Tibial nerve (tissue), 4 donors: ENCODE results near the gene EVC2. TPM values are rescaled to one million over a fixed set of nuclear protein-coding genes. Genes with fewer than 3 reads are reported as not detected.

Experiments
- DNase-seq, 2 donors: peaks; one replicate each; pipeline ENCODE4 v3.0.0-alpha.2; 2019; ENCODE audit warnings: low spot score in 2 of 2
- H3K27ac ChIP-seq, 4 donors: fragments of 200-600 bp; sonication (generic) in 3 of 4; one replicate each; pipeline ENCODE4 v1.5.1; 2017 to 2019; ENCODE audit warnings: mild to moderate bottlenecking in 1 of 4
- H3K27me3 ChIP-seq, 2 donors: fragments of 200-600 bp; sonication (generic) in 1 of 2; one replicate each; pipeline versions ENCODE4 v1.5.1 to v1.6.0; 2017 to 2019
- H3K36me3 ChIP-seq, 3 donors: fragments of 200-600 bp; sonication (generic); one replicate each; pipeline ENCODE4 v1.5.1; 2018 to 2019
- H3K4me1 ChIP-seq, 4 donors: fragments of 200-600 bp; sonication (generic) in 3 of 4; one replicate each; pipeline ENCODE4 v1.5.1; 2017 to 2019
- H3K4me3 ChIP-seq, 4 donors: fragments of 200-600 bp; sonication (generic) in 3 of 4; one replicate each; pipeline ENCODE4 v1.5.1; 2017 to 2019; ENCODE audit warnings: mild to moderate bottlenecking in 1 of 4, moderate library complexity in 1 of 4
- H3K9me3 ChIP-seq, 4 donors: fragments of 200-600 bp; sonication (generic) in 3 of 4; one replicate each; pipeline ENCODE4 v1.5.1; 2017 to 2019
- CTCF ChIP-seq, 5 experiments: fragments of 200-600 bp in 3 of 5; fragments of 450-650 bp in 2 of 5; sonication (generic) in 3 of 5; IDR thresholded peaks; one replicate each; pipeline ENCODE4 v1.5.1; 2016 to 2019; ENCODE audit warnings: antibody characterized with exemption in 5 of 5, mild to moderate bottlenecking in 3 of 5, moderate library complexity in 2 of 5
- EP300 ChIP-seq, 2 donors: sonication (generic); formaldehyde crosslinking; IDR thresholded peaks; one replicate each; pipeline ENCODE4 v1.6.1; 2017; ENCODE audit warnings: antibody characterized with exemption in 2 of 2, mild to moderate bottlenecking in 1 of 2
- POLR2A ChIP-seq, 2 donors: fragments of 450-650 bp; IDR thresholded peaks; one replicate each; pipeline ENCODE4 v1.6.1; 2017; ENCODE audit warnings: antibody characterized with exemption in 2 of 2, mild to moderate bottlenecking in 2 of 2, moderate library complexity in 2 of 2
- WGBS, 2 donors: methylation state at CpG; one replicate each; pipeline ENCODE4 v1.1.5; 2018; 5-methylcytosine and 5-hydroxymethylcytosine counted together
- total RNA-seq, 4 donors: library from RNA; depleted of rRNA; stranded (reverse); fragments of >200 nt; gene quantifications; one replicate each; pipeline ENCODE4 v1.1.0, GENCODE V29; 2016

Gene EVC2
- total RNA-seq, 4 donors from 2014 or later, result 26.7 to 37.3 (median 29.0) TPM

- Histone ChIP-seq H3K27me3 (no peaks in the 10 kb centered on the region), H3K4me1 (no peaks in the 10 kb centered on the region), H3K36me3 (peaks cover 0 to 94% (median 2%) of the 10 kb centered on the region in 3 donors), H3K4me3 (no peak overlapping the region), H3K27ac (no peak overlapping the region), H3K9me3 (no peaks in the 10 kb centered on the region)
- DNase-seq, result no peak
- 94 to 97% methylated on average over 11 of the region's 11 CpGs for WGBS, 2 donors
- TF ChIP-seq POLR2A (IDR thresholded peaks at IDR 0.05) (no peak), CTCF (IDR thresholded peaks at IDR 0.05) (no peak), EP300 (IDR thresholded peaks at IDR 0.05) (no peak)
Observed at GRCh38 chr4:5618051-5618960, 90.1 kb downstream of the EVC2 start.

- Histone ChIP-seq H3K36me3 (peaks cover 0 to 81% (median 2%) of the 10 kb centered on the region in 3 donors), H3K4me3 (no peak overlapping the region), H3K4me1 (no peaks in the 10 kb centered on the region), H3K9me3 (no peaks in the 10 kb centered on the region), H3K27me3 (no peaks in the 10 kb centered on the region), H3K27ac (no peak overlapping the region)
- DNase-seq, result no peak
- TF ChIP-seq EP300 (IDR thresholded peaks at IDR 0.05), result no peak
- TF ChIP-seq CTCF (IDR thresholded peaks at IDR 0.05), result no peak
- TF ChIP-seq POLR2A (IDR thresholded peaks at IDR 0.05), result no peak
- 90 to 97% methylated on average over 16 of the region's 16 CpGs for WGBS, 2 donors
Observed at GRCh38 chr4:5616331-5616950, 91.9 kb downstream of the EVC2 start.

GRCh38 chr4:5615496-5616075, 92.8 kb downstream of the EVC2 start:
- H3K36me3 ChIP-seq, result peaks cover 0 to 82% (median 2%) of the 10 kb centered on the region in 3 donors
- TF ChIP-seq EP300 (IDR thresholded peaks at IDR 0.05) (no peak), POLR2A (IDR thresholded peaks at IDR 0.05) (no peak), CTCF (IDR thresholded peaks at IDR 0.05) (no peak)
- 59% methylated on average over 8 to 10 of the region's 10 CpGs for WGBS, 2 donors

GRCh38 chr4:5611750-5612149, 96.6 kb downstream of the EVC2 start:
- Histone ChIP-seq H3K27me3 (no peaks in the 10 kb centered on the region), H3K4me3 (no peak overlapping the region), H3K27ac (no peak overlapping the region), H3K4me1 (no peaks in the 10 kb centered on the region), H3K36me3 (peaks cover 0 to 84% (median 0%) of the 10 kb centered on the region in 3 donors), H3K9me3 (no peaks in the 10 kb centered on the region)
- 60 to 61% methylated on average over 5 of the region's 5 CpGs for WGBS, 2 donors
- TF ChIP-seq CTCF (IDR thresholded peaks at IDR 0.05) (no peak), POLR2A (IDR thresholded peaks at IDR 0.05) (no peak), EP300 (IDR thresholded peaks at IDR 0.05) (no peak)
- DNase-seq, result no peak

More at GRCh38 chr4:5615496-5616075, 92.8 kb downstream of the EVC2 start:
- H3K27ac ChIP-seq, result no peak overlapping the region
- no peaks in the 10 kb centered on the region for H3K27me3 ChIP-seq
- no peak overlapping the region for H3K4me3 ChIP-seq
- no peaks in the 10 kb centered on the region for H3K4me1 ChIP-seq
- DNase-seq, result no peak
- no peaks in the 10 kb centered on the region for H3K9me3 ChIP-seq
